ENCODE measurements around the gene SPANXN5. TPM values are rescaled to one million over a fixed set of nuclear protein-coding genes. Genes with fewer than 3 reads are reported as not detected.

Gene SPANXN5
- total RNA-seq, 2 donors from 2014 or later, result not detected

Other genes with a start within 250 kb of the SPANXN5 start
- not detected for gene SSX7, start 142.5 kb downstream of the SPANXN5 start, total RNA-seq
- gene SSX2, start 90.2 kb downstream of the SPANXN5 start, total RNA-seq, result not detected
- not detected for gene SSX2B, start 46.2 kb downstream of the SPANXN5 start, total RNA-seq
- gene XAGE5, start 13.9 kb upstream of the SPANXN5 start, total RNA-seq, result not detected
- gene XAGE3, start 70.7 kb upstream of the SPANXN5 start, total RNA-seq, result not detected
- 10 to 100 TPM in 1 of 2 donors, 1 to 10 TPM in 1; 6.0 to 10.5 TPM for gene FAM156B, start 99.9 kb upstream of the SPANXN5 start, total RNA-seq
- 10 to 100 TPM; 10.0 to 13.7 TPM for gene FAM156A, start 161.1 kb upstream of the SPANXN5 start, total RNA-seq